Sigmoid colon (tissue), 3 donors: ENCODE data around the gene HDDC3.

ENCODE experiments used
- CTCF ChIP-seq, 4 experiments: fragments of 450-650 bp in 3 of 4; fragments of 200-600 bp in 1 of 4; IDR thresholded peaks; one replicate each; pipeline ENCODE4 v1.5.1; 2016 to 2019; ENCODE audit warnings: antibody characterized with exemption in 4 of 4, mild to moderate bottlenecking in 3 of 4, moderate library complexity in 2 of 4
- POLR2A ChIP-seq, 2 donors: fragments of 450-650 bp; IDR thresholded peaks; one replicate each; pipeline ENCODE4 v1.6.1; 2016; ENCODE audit warnings: antibody characterized with exemption in 2 of 2, mild to moderate bottlenecking in 2 of 2, moderate library complexity in 2 of 2

- TF ChIP-seq CTCF (IDR thresholded peaks at IDR 0.05): no peak
- no peak for TF ChIP-seq POLR2A (IDR thresholded peaks at IDR 0.05)
Observed at GRCh38 chr15:90884719-90885431, 47.5 kb downstream of the HDDC3 start.
